Germinal center (tissue), 1 donor: ENCODE results near the gene ABCA1.

Experiments
- DNase-seq: peaks from one replicate; pipeline ENCODE4 v3.0.0; 2012; ENCODE audit warnings: mixed read lengths, low spot score

Gene ABCA1

GRCh38 chr9:104843644-104844240 is 84.2 kb downstream of the ABCA1 start:
- DNase-seq: no peak

- DNase-seq: no peak
These were observed 85.3 kb downstream of the ABCA1 start for GRCh38 chr9:104842698-104843097.

GRCh38 chr9:104841601-104842141 is 86.3 kb downstream of the ABCA1 start:
- DNase-seq: no peak

DNA sequence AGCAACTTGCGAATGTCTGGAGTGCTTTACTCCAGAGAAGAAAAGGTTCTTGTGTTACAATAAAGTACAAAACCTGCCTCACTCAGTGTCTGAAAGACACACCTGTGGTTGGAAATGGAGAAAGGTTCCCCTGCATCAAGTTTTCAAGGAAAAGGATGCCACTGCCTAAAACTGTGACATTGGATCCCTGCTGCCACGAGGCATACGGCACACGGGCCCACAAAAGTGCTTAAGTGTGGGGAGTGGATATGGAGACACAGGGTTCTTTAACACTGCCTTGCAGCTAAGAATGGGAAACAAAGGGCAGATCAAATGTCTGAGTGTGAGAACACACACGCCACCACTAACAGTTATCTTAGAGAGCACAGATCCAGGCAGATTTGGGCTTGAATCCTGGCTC is 89.0 kb downstream of the ABCA1 start:
- no peak for DNase-seq

DNA sequence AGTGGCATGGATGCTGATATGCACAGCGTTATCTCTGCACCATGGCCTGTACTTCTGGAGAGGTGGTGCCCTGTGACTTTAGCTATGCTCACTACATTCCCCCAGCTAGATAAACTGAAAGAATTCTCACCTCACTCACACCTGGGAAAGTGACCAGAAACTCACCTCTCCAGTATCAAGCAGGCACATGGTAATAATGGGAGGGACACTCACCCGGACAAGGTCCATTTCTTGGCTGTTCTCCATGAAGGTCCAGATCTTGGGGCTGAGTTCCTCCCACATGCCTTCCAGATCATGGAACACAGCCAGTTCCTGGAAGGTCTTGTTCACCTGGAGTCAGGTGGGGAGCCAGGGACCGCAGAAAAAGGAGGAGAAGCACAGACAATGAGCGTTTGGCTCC is 91.2 kb downstream of the ABCA1 start:
- DNase-seq: no peak

GRCh38 chr9:104836235-104836634 is 91.7 kb downstream of the ABCA1 start:
- no peak for DNase-seq

DNA sequence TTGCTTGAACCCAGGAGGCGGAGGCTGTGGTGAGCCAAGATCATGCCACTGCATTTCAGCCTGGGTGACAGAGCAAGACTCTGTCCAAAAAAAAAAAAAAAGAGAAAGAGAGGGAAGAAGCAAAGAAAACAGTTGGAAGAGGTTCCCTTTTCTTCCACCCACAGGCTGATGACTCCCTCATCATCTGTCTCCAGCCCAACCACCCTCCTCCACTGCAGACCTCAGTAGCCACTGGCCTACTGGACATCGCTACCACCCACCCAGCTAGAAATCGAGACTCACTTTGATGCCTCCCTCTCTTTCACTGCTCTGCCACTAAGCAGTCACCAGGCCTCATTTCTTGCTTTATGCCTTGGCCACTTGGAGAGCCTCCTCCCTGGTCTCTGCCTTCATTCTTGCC is 92.8 kb downstream of the ABCA1 start:
- DNase-seq: no peak

- DNase-seq: no peak
These were observed 94.3 kb downstream of the ABCA1 start for GRCh38 chr9:104833696-104834095.

DNA sequence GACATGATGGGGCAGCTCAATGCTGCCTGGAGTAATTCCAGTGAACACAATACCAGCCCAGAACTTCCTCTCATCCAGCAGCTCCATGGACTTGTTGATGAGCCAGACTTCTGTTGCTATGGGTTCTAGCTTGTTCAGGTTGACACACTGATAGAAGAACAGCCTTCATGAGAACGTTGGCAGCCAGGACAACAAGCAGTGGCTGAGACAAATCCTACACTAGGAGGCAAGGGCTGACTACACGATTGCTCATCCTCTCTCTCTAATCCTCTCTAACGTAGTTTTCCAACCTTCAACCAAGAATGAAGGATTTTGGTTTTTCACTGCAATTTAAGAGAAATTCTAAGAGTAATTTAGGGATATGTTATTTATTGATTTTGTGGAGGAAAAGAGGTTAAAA is 96.3 kb downstream of the ABCA1 start:
- no peak for DNase-seq

GRCh38 chr9:104826911-104827310 is 101.0 kb downstream of the ABCA1 start:
- no peak for DNase-seq

- no peak for DNase-seq
These were observed 101.7 kb downstream of the ABCA1 start for GRCh38 chr9:104826079-104826775.

- no peak for DNase-seq
These were observed 107.6 kb downstream of the ABCA1 start for GRCh38 chr9:104820336-104820735.

DNA sequence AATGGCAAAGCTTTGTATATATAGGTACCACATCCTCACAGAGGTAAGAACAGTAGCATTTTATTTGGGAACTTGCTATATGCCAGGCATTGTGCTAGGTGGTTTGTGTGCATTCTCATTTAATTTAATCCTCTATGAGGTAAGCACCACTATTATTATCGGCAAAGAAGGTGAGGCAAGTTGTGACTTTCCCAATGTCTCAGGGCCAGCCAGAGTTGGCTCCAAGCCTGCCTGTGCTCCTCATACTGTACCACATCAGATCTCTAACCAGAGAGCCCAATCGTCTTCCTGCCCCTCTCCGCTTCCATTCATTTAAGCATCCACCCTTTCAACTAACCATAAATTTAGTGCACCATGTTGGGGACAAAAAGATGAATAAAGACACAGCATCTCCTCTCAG is 108.9 kb downstream of the ABCA1 start:
- DNase-seq: no peak

DNA sequence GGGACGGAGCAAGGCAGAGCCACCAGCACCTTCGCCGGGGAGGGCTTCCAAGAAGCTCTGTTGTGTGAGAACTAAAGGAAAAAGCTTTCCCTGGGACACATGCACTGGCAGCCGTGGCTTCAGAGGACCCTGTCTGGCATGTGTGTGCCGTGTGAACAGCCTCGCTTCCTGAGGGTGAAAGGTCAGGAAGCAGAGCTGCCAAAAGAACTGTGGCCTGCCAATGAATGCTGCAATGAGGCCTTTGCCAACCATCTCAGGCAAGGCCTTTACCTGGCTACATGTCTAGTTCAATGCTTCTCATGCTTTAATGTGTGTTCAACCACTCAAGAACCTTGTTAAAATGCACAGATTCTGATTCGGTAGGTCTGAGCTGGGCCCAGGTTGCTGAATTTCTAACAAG is 110.5 kb downstream of the ABCA1 start:
- DNase-seq: no peak

- no peak for DNase-seq
These were observed 111.9 kb downstream of the ABCA1 start for GRCh38 chr9:104815851-104816565.

DNA sequence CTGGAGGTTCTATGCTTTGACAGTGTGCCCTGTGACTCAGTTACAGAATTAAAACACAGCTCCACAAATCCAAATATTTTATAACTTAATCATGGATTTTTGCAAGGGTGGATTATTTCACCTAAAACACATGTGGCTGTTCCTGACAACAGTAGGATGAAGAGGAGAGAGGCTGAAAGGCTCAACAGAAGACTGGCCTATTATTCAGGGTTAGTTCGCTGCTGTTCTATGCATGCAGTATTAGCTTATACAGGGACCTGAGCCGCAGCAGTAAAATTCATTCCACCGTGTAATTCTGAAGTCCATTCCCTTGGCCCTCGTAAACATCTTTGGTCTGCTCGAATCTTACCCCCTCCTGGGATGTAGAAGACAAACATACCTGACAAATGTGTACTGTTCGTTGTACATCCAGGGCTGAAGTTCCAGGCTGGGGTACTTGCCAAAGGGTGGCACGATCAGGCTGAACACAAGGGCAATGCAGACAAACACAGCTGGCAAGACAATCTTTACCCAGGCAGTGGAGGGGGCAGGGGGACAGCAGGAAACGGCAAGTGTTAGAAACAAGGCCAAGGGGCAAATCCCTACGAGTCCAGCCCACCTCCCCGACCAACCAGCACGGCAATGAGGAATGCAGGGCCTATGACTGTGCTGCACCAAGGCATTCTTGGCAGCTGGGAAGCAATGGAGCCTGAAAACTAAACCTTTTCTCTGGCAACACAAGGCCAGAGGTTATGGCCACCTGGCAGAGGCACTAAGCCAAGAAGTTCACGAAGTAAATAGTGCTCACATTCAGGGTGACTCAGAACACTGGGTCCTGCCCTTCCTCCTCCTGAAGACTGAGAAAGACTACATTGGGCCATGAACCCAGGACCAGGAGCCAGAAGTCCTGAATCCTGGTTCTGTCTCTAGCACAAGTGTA is 117.3 kb downstream of the ABCA1 start:
- no peak for DNase-seq

- no peak for DNase-seq
These were observed 119.8 kb downstream of the ABCA1 start for GRCh38 chr9:104808035-104808614.

DNA sequence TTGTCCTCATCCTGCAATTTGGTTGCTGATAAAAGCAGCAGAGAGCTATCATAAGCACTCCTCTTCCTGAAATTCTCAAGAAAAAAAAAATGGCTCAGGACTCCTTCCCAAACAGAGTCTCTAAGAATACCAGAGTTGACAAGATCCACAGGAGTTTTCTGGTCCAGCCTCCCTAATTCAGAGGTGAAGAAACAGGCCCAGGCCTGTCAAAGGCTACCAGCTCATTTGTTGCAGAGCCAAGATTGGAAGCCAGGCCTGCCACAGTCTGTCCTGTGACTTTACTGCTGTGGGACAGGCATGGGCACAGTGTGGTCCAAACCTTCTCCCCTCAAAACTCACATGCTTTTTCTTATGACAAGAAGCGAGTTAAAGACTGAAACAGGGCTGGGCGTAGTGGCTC is 122.5 kb downstream of the ABCA1 start:
- DNase-seq: no peak

DNA sequence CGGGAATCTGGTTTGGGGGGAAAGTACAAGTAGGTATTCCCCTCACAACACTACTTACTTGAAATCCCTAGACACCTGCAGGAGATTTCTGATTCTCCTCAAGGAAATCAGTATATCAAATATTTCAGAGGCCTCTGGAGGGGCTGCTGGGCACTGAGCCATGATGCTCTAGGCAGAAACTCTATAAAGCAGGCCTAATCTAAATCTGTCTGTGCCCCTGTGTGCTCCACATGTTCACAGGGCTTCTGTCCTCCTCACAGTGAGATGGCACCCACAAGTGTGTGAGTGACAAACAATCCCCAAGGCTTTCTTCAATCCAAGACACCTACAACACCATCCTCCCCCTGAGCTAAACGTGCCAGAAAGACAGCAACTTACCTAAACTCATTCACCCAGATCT is 125.0 kb downstream of the ABCA1 start:
- no peak for DNase-seq

GRCh38 chr9:104802110-104802509 is 125.8 kb downstream of the ABCA1 start:
- DNase-seq: no peak

- DNase-seq: no peak
These were observed 127.7 kb downstream of the ABCA1 start for GRCh38 chr9:104800068-104800785.
